Retina (tissue), 1 donor: ENCODE data around the gene DNAH1.

Experiments used
- DNase-seq: peaks from one replicate; pipeline ENCODE4 v3.0.0-alpha.2; 2016

DNAH1 gene

GRCh38 chr3:52361454-52361853, 45.3 kb downstream of the DNAH1 start:
- no peak for DNase-seq

- no peak for DNase-seq
These were observed 45.8 kb downstream of the DNAH1 start for GRCh38 chr3:52361898-52362297.

- no peak for DNase-seq
These were observed 48.4 kb downstream of the DNAH1 start for GRCh38 chr3:52364322-52365035.

- DNase-seq, result no peak
These were observed 50.4 kb downstream of the DNAH1 start for GRCh38 chr3:52366527-52366926.

- DNase-seq, result peak; percentile 17
These were observed 52.1 kb downstream of the DNAH1 start for GRCh38 chr3:52367891-52368880.

- DNase-seq, result no peak
These were observed 54.4 kb downstream of the DNAH1 start for GRCh38 chr3:52370531-52370930.

- DNase-seq, result no peak
These were observed 56.8 kb downstream of the DNAH1 start for GRCh38 chr3:52372822-52373504.

- no peak for DNase-seq
These were observed 57.6 kb downstream of the DNAH1 start for GRCh38 chr3:52373676-52374075.

- DNase-seq, result no peak
These were observed 58.1 kb downstream of the DNAH1 start for GRCh38 chr3:52374173-52374572.

- no peak for DNase-seq
These were observed 63.5 kb downstream of the DNAH1 start for GRCh38 chr3:52379610-52380009.

GRCh38 chr3:52380023-52380422, 63.9 kb downstream of the DNAH1 start:
- no peak for DNase-seq

GRCh38 chr3:52381623-52382022, 65.5 kb downstream of the DNAH1 start:
- no peak for DNase-seq

- DNase-seq, result no peak
These were observed 67.3 kb downstream of the DNAH1 start for GRCh38 chr3:52383446-52383845.

GRCh38 chr3:52384019-52384761, 68.1 kb downstream of the DNAH1 start:
- DNase-seq, result no peak

GRCh38 chr3:52385157-52385556, 69.0 kb downstream of the DNAH1 start:
- peak; percentile 19 for DNase-seq

- no peak for DNase-seq
These were observed 71.4 kb downstream of the DNAH1 start for GRCh38 chr3:52387481-52387880.

- no peak for DNase-seq
These were observed 72.3 kb downstream of the DNAH1 start for GRCh38 chr3:52388348-52388821.

- no peak for DNase-seq
These were observed 72.8 kb downstream of the DNAH1 start for GRCh38 chr3:52388933-52389332.

GRCh38 chr3:52391096-52391495, 75.0 kb downstream of the DNAH1 start:
- DNase-seq, result no peak

- DNase-seq, result no peak
These were observed 76.3 kb downstream of the DNAH1 start for GRCh38 chr3:52392216-52392930.

- DNase-seq, result no peak
These were observed 77.2 kb downstream of the DNAH1 start for GRCh38 chr3:52393131-52393807.
